ENCODE results near the gene PUM1. TPM values are rescaled to one million over a fixed set of nuclear protein-coding genes. Genes with fewer than 3 reads are reported as not detected.

PUM1 gene
- total and polyA plus RNA-seq, 2 of the 8 experiments (the other 6 are each of a cell fraction or from before 2014, with no cell fraction given), result 122 to 177 TPM

GRCh38 chr1:30966690-30967369 lies 98.7 kb downstream of the PUM1 start:
- peaks cover 2% of the 10 kb centered on the region; the same call in 1 of the 2 replicates for H3K79me1 ChIP-seq (ENCODE audit: low read depth, low read length)
- WGBS, 2 experiments (ENCODE audit: extremely low coverage in 1 of 2, insufficient coverage in 1 of 2, insufficient read length in 1 of 2, insufficient replicate concordance in 2 of 2, low coverage in 1 of 2, low lambda C conversion rate in 2 of 2, missing lambda C conversion rate in 1 of 2), result 90 to 100% methylated on average over 1 to 8 of the region's 8 CpGs
- H2BK15ac ChIP-seq (ENCODE audit: low read length), result no peak overlapping the region
- ChIA-PET CTCF (ENCODE audit: partially characterized antibody) (interaction anchor here (1.2 to 1.6 kb wide), 2 partner anchors 9 to 200 kb away, joined by 3 to 4 read pairs; no protein-coding TSS in a partner anchor), POLR2A (ENCODE audit: partially characterized antibody) (interaction anchor here (0.6 to 1.4 kb wide), 2 partner anchors 9 to 1463 kb away, joined by 3 to 4 read pairs; no protein-coding TSS in a partner anchor)
- no peak overlapping the region for H2AK5ac ChIP-seq (ENCODE audit: low read depth, low read length)
- peaks cover 0 to 69% of the 10 kb centered on the region in 2 experiments; a peak in 2 of 4 replicates for H3K79me2 ChIP-seq (ENCODE audit: control insufficient read depth in 1 of 2, insufficient read depth in 2 of 2, low read length in 2 of 2)
- no peak for DNase-seq (ENCODE audit: low read depth in 1 of 2, low spot score in 2 of 2)
- no peak overlapping the region for H3K56ac ChIP-seq (replicated peaks; ENCODE audit: insufficient read length, low read depth, low read length)
- H3K14ac ChIP-seq (ENCODE audit: insufficient read length), result no peak overlapping the region
- no peak overlapping the region for H2AFZ ChIP-seq (ENCODE audit: low read length)
- no peak overlapping the region for H3K23ac ChIP-seq (ENCODE audit: insufficient read length)
- no peak overlapping the region for H4K91ac ChIP-seq (replicated peaks; ENCODE audit: insufficient read length, low read length)
- H2BK5ac ChIP-seq (ENCODE audit: low read depth, low read length), result no peak overlapping the region
- no peak overlapping the region for H2BK20ac ChIP-seq (ENCODE audit: low read length)
- H3K23me2 ChIP-seq (ENCODE audit: low read depth, low read length), result no peaks in the 10 kb centered on the region
- TF ChIP-seq JUN (IDR thresholded peaks at IDR 0.05; ENCODE audit: low read depth, low read length) (no peak), RFX5 (IDR thresholded peaks at IDR 0.05; ENCODE audit: borderline replicate concordance, low read depth, low read length) (no peak), POU5F1 (IDR thresholded peaks at IDR 0.05; ENCODE audit: low read depth, low read length) (no peak), JUND (IDR thresholded peaks at IDR 0.05; ENCODE audit: low read length) (no peak), GTF2F1 (IDR thresholded peaks at IDR 0.05; ENCODE audit: borderline replicate concordance, low read depth, low read length) (no peak), SIRT6 (IDR thresholded peaks at IDR 0.05; ENCODE audit: low read length) (no peak), NANOG (IDR thresholded peaks at IDR 0.05; ENCODE audit: insufficient read depth, low read depth, low read length, poor library complexity, severe bottlenecking) (no peak), CREB1 (IDR thresholded peaks at IDR 0.05) (no peak), BRCA1 (IDR thresholded peaks at IDR 0.05; ENCODE audit: low read depth, low read length) (no peak), EZH2 (IDR thresholded peaks at IDR 0.05; ENCODE audit: low read depth, low read length, severe bottlenecking) (no peak), FOSL1 (IDR thresholded peaks at IDR 0.05; ENCODE audit: insufficient read depth, low read depth, low read length) (no peak), SIX5 (IDR thresholded peaks at IDR 0.05; ENCODE audit: low read depth, low read length) (no peak)
- no peak overlapping the region for H3K18ac ChIP-seq (ENCODE audit: extremely low read depth, low read length)
- H3K4me1 ChIP-seq (replicated peaks in 1 of 4; ENCODE audit: control insufficient read depth in 3 of 4, insufficient read depth in 4 of 4, low read length in 3 of 4), result no peaks in the 10 kb centered on the region
- H3K9me3 ChIP-seq (ENCODE audit: insufficient read depth in 2 of 2, low read depth in 1 of 2, low read length in 1 of 2), result no peaks in the 10 kb centered on the region
- H3K9ac ChIP-seq (replicated peaks in 1 of 4; ENCODE audit: extremely low read depth in 1 of 4, low read depth in 3 of 4, low read length in 3 of 4), result no peak overlapping the region
- no peak overlapping the region for H2BK12ac ChIP-seq (ENCODE audit: low read depth, low read length)
- no peak overlapping the region for H3K4me2 ChIP-seq (ENCODE audit: insufficient read depth in 1 of 2, low read depth in 2 of 2, low read length in 2 of 2)
- no peak overlapping the region for H3K4me3 ChIP-seq (ENCODE audit: extremely low read depth in 1 of 4, insufficient read depth in 2 of 4, low read depth in 3 of 4, low read length in 4 of 4)
- H3K4ac ChIP-seq (replicated peaks; ENCODE audit: insufficient read length, low read depth, low read length), result no peak overlapping the region
- H3K36me3 ChIP-seq (ENCODE audit: control insufficient read depth in 2 of 4, insufficient read depth in 4 of 4, low read length in 3 of 4), result peaks cover 21 to 84% (median 55%) of the 10 kb centered on the region in 4 experiments; a peak in 7 of 8 replicates
- no peak overlapping the region for H4K5ac ChIP-seq (ENCODE audit: insufficient read length, low read depth, low read length)
- no peak overlapping the region for H3K27ac ChIP-seq (ENCODE audit: low read depth, low read length)
- peaks cover 9 to 13% of the 10 kb centered on the region in 2 experiments for H4K20me1 ChIP-seq (replicated peaks in 1 of 2; ENCODE audit: control insufficient read depth in 1 of 2, insufficient read depth in 2 of 2, low read length in 2 of 2)
- H3K27me3 ChIP-seq (replicated peaks in 1 of 4; ENCODE audit: control insufficient read depth in 3 of 4, extremely low read depth in 1 of 4, insufficient read depth in 3 of 4, low read length in 3 of 4), result no peaks in the 10 kb centered on the region
- H2BK120ac ChIP-seq (replicated peaks; ENCODE audit: low read depth, low read length), result no peak overlapping the region
- peak overlapping the region; percentile 63 for H4K8ac ChIP-seq (ENCODE audit: extremely low read depth, insufficient read depth, low read length)
- no peak for FAIRE-seq

All from H1 (cell line).